ENCODE data around the gene BBS10. TPM values are rescaled to one million over a fixed set of nuclear protein-coding genes. Genes with fewer than 3 reads are reported as not detected.
A peak's percentile ranks its signal among the peaks of the same experiment; 100 is the strongest.

Gene BBS10
- total and polyA plus RNA-seq, 9 of the 15 experiments (the other 6 are each of a cell fraction or from before 2014, with no cell fraction given): 2.3 to 14.9 (median 5.9) TPM

DNA sequence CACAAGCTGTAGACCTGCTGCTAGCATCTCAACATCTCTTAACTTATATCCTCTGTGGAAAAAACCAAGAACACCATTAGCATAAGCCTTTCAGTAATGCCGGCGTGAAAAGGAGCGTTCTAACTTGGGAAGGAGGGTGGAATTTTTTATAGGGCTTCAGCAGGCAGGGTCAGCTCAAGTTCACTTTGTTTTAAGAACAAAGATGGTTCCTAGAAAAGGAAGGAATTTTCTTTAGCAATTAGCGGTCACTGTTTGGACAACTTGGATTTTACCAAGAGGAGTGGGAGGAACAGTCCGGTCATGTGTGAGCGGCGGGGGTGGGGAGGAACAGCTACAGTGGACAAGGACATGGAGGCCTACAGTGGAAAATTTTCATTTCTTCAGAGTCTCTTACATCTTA lies 35.9 kb downstream of the BBS10 start:
- Histone ChIP-seq H3K79me2 (ENCODE audit: control insufficient read depth, insufficient read depth, low read length) (no peaks in the 10 kb centered on the region), H4K20me1 (replicated peaks; ENCODE audit: control insufficient read depth, insufficient read depth, low read length) (no peaks in the 10 kb centered on the region), H3K27ac (ENCODE audit: extremely low read depth, low read depth, low read length) (no peak overlapping the region), H2AFZ (ENCODE audit: low read depth, low read length) (peak overlapping the region; percentile 14; the same call in 1 of the 2 replicates), H3K9me3 (replicated peaks; ENCODE audit: control insufficient read depth, insufficient read depth, low read depth, low read length) (no peaks in the 10 kb centered on the region), H3K9me1 (ENCODE audit: control insufficient read depth, insufficient read depth, low read length) (no peaks in the 10 kb centered on the region), H3K9ac (ENCODE audit: insufficient read depth in 1 of 2, low read depth in 2 of 2, low read length in 2 of 2) (no peak overlapping the region), H3K4me2 (ENCODE audit: insufficient read depth, low read length) (no peak overlapping the region), H3K36me3 (ENCODE audit: control insufficient read depth, insufficient read depth, low read length) (no peaks in the 10 kb centered on the region), H3K4me3 (no peak overlapping the region), H3K27me3 (ENCODE audit: control insufficient read depth in 2 of 2, insufficient read depth in 2 of 2, low read length in 2 of 2) (no peaks in the 10 kb centered on the region), H3K4me1 (replicated peaks in 1 of 2; ENCODE audit: control insufficient read depth in 2 of 2, insufficient read depth in 2 of 2, low read length in 2 of 2) (no peaks in the 10 kb centered on the region; a peak in 1 of 5 replicates)
- in situ Hi-C loops (cut with MboI): no loop called here
- CTCF ChIA-PET (ENCODE audit: low intra/inter-chr PET ratio): no interaction called here
- BruUV-seq (replicated peaks): no TSS peak
- no peak for TF ChIP-seq JUN (IDR thresholded peaks at IDR 0.05; ENCODE audit: borderline replicate concordance, low read depth, low read length)
- TF ChIP-seq JUN (CRISPR knock-in tag; IDR thresholded peaks at IDR 0.05; ENCODE audit: borderline replicate concordance): no peak
- TF ChIP-seq, protein P1, sequence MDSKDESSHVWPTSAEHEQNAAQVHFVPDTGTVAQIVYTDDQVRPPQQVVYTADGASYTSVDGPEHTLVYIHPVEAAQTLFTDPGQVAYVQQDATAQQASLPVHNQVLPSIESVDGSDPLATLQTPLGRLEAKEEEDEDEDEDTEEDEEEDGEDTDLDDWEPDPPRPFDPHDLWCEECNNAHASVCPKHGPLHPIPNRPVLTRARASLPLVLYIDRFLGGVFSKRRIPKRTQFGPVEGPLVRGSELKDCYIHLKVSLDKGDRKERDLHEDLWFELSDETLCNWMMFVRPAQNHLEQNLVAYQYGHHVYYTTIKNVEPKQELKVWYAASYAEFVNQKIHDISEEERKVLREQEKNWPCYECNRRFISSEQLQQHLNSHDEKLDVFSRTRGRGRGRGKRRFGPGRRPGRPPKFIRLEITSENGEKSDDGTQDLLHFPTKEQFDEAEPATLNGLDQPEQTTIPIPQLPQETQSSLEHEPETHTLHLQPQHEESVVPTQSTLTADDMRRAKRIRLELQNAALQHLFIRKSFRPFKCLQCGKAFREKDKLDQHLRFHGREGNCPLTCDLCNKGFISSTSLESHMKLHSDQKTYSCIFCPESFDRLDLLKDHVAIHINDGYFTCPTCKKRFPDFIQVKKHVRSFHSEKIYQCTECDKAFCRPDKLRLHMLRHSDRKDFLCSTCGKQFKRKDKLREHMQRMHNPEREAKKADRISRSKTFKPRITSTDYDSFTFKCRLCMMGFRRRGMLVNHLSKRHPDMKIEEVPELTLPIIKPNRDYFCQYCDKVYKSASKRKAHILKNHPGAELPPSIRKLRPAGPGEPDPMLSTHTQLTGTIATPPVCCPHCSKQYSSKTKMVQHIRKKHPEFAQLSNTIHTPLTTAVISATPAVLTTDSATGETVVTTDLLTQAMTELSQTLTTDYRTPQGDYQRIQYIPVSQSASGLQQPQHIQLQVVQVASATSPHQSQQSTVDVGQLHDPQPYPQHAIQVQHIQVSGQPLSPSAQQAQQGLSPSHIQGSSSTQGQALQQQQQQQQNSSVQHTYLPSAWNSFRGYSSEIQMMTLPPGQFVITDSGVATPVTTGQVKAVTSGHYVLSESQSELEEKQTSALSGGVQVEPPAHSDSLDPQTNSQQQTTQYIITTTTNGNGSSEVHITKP (IDR thresholded peaks at IDR 0.05; ENCODE audit: partially characterized antibody): peak; percentile 28
- no peak for DNase-seq (ENCODE audit: extremely low read depth in 1 of 4, low spot score in 3 of 4)
- intact Hi-C loops (cut with micrococcal nuclease): no loop called here
- no peak for FAIRE-seq
- ATAC-seq: no peak
- 58% methylated on average over 7 of the region's 7 CpGs for whole genome bisulfite sequencing (ENCODE audit: insufficient coverage, low coverage, missing lambda C conversion rate)
- POLR2A ChIA-PET: interaction anchor here (1.1 kb wide), 1 partner anchor 57 kb away, joined by 3 read pairs; no protein-coding TSS in a partner anchor
